Erythroblast (primary cell): ENCODE results near the gene PRICKLE2.

Experiments
- GATA1 ChIP-seq: IDR thresholded peaks from 2 replicates; pipeline ENCODE4 v1.6.1; 2011; ENCODE audit warnings: low read depth, mild to moderate bottlenecking, control low read depth, low read length, moderate library complexity
- POLR2A ChIP-seq: IDR thresholded peaks from 2 replicates; pipeline ENCODE4 v1.6.1; 2011; ENCODE audit warnings: mild to moderate bottlenecking, low read length

DNA sequence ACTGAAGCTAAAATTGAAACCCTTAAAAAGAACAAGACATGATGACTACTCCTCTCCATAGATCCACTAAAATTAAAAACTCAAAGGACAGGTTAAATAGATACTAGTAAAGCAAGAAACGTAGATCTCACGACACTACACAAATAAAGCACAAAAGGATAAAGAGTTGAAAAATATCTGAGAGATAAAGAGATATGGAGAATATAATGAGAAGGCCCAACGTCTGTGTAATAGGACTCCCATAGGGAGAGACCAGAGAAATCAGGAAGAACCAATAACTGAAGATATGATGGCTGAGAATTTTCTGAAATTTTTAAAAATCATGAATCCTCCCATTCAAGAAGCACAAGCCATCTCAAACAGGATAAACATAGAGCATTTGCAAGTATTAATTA is 45.6 kb upstream of the PRICKLE2 start:
- TF ChIP-seq POLR2A, result no peak
- TF ChIP-seq GATA1, result no peak
